SK-N-SH (cell line): Measurements from ENCODE around the gene ZNF236.

ENCODE experiments used
- CTCF ChIP-seq: fragments of 200-600 bp; sonication (generic); IDR thresholded peaks from 2 replicates; pipeline ENCODE4 v1.6.1; 2017; ENCODE audit warnings: antibody characterized with exemption, mild to moderate bottlenecking, moderate library complexity
- SIN3A ChIP-seq: IDR thresholded peaks from 2 replicates; pipeline ENCODE4 v1.6.1; 2012; ENCODE audit warnings: low read depth, mild to moderate bottlenecking, low read length, moderate library complexity, borderline replicate concordance

GRCh38 chr18:76984193-76985155, 162.1 kb downstream of the ZNF236 start:
- TF ChIP-seq CTCF (no peak), SIN3A (no peak)
